Panc1 (cell line): ENCODE measurements around the gene MEF2A. TPM values are rescaled to one million over a fixed set of nuclear protein-coding genes. Genes with fewer than 3 reads are reported as not detected.

ENCODE experiments used
- ATAC-seq: fragments of 200-7000 bp; cut with Tn5 transposase; 2 replicates; pipeline ENCODE4 v1.9.1; 2020; ENCODE audit warnings: mild to moderate bottlenecking, moderate library complexity
- BruUV-seq: library from RNA; stranded (reverse); fragments of 400-500 nt; replicated peaks from 2 replicates; lab custom pipeline; 2021; lab: Mats Ljungman, UMichigan
- CTCF ChIA-PET: fragments of 300-600 bp; sonication (Branson Sonifier 250); formaldehyde crosslinking; loops from one replicate; lab custom pipeline; 2022; ENCODE audit warnings: antibody characterized with exemption; lab: Charles Lee
- POLR2A ChIA-PET: fragments of 300-600 bp; sonication (Branson Sonifier 250); formaldehyde crosslinking; loops from one replicate; lab custom pipeline; 2022; ENCODE audit warnings: antibody characterized with exemption; lab: Charles Lee
- DNase-seq: peaks from one replicate; pipeline ENCODE4 v3.0.0-alpha.2; 2010; ENCODE audit warnings: low read depth, low spot score
- H3K27ac ChIP-seq: 2 replicates; pipeline ENCODE4 v1.5.1; 2011; ENCODE audit warnings: mild to moderate bottlenecking, low read length, inconsistent platforms
- H3K27me3 ChIP-seq: fragments of 200-500 bp; sonication (Bioruptor generic); 2 replicates; pipeline ENCODE4 v1.6.0; 2014; ENCODE audit warnings: low read length, inconsistent platforms; ENCODE audit not compliant: control insufficient read depth, insufficient read depth
- H3K36me3 ChIP-seq: fragments of 200-500 bp; sonication (Bioruptor generic); 2 replicates; pipeline ENCODE4 v1.5.1; 2014; ENCODE audit warnings: inconsistent platforms, mild to moderate bottlenecking, low read length, moderate library complexity; ENCODE audit not compliant: control insufficient read depth, insufficient read depth
- H3K4me1 ChIP-seq: 2 replicates; pipeline ENCODE4 v1.5.1; 2011; ENCODE audit warnings: inconsistent platforms, mild to moderate bottlenecking, low read length, moderate library complexity; ENCODE audit not compliant: control insufficient read depth, insufficient read depth
- H3K4me3 ChIP-seq, 2 experiments: 2 replicates each; pipeline ENCODE4 v1.5.1; 2011 to 2012; ENCODE audit warnings: low read depth in 2 of 2, low read length in 2 of 2, mild to moderate bottlenecking in 2 of 2, inconsistent platforms in 1 of 2, moderate library complexity in 1 of 2
- H3K9me3 ChIP-seq: fragments of 200-500 bp; sonication (Bioruptor generic); 2 replicates; pipeline ENCODE4 v1.5.1; 2014; ENCODE audit warnings: low read depth, mild to moderate bottlenecking, inconsistent platforms, low read length, moderate library complexity; ENCODE audit not compliant: control insufficient read depth, insufficient read depth
- CTCF ChIP-seq: fragments of 450-650 bp; IDR thresholded peaks from 2 replicates; pipeline ENCODE4 v1.5.1; 2017; ENCODE audit warnings: mild to moderate bottlenecking
- POLR2AphosphoS5 ChIP-seq: IDR thresholded peaks from 2 replicates; pipeline ENCODE4 v1.6.1; 2012; ENCODE audit warnings: mild to moderate bottlenecking, low read depth, low read length, moderate library complexity
- REST ChIP-seq, 2 experiments: IDR thresholded peaks; 2 replicates each; pipeline ENCODE4 v1.6.1; 2011 to 2012; ENCODE audit warnings: low read depth in 2 of 2, control low read depth in 1 of 2, low read length in 1 of 2, mild to moderate bottlenecking in 1 of 2, moderate library complexity in 1 of 2; ENCODE audit not compliant: insufficient read depth in 1 of 2
- SIN3A ChIP-seq: IDR thresholded peaks from 2 replicates; pipeline ENCODE4 v1.6.1; 2012; ENCODE audit warnings: low read depth, mild to moderate bottlenecking, low read length, moderate library complexity, borderline replicate concordance; ENCODE audit not compliant: insufficient read depth
- TCF7L2 ChIP-seq: IDR thresholded peaks from 2 replicates; pipeline ENCODE4 v1.6.1; 2011; ENCODE audit warnings: mild to moderate bottlenecking, low read depth, low read length, inconsistent platforms
- in situ Hi-C: cut with HindIII; loops from 2 replicates; pipeline ENCODE4 v1.10.0; 2016; ENCODE audit warnings: low sequenced_read_pairs, low pct_unique_long_range_greater_than_20kb
- intact Hi-C: fragments of 100-400 bp; cut with micrococcal nuclease; formaldehyde crosslinking; loops from one replicate; pipeline ENCODE4 v1.10.0; 2022; ENCODE audit not compliant: unreplicated experiment
- total RNA-seq: library from RNA; stranded (reverse); gene quantifications from one replicate; pipeline ENCODE4 v1.2.1, GENCODE V29; 2021; ENCODE audit not compliant: unreplicated experiment

MEF2A gene
- total RNA-seq, 1 experiment from 2014 or later: 31.1 TPM

- CTCF ChIA-PET: interaction anchor here (0.6 to 1.3 kb wide), 2 partner anchors 12 to 410 kb away, joined by 3 to 7 read pairs; no protein-coding TSS in a partner anchor
- H3K4me3 ChIP-seq: no peak overlapping the region
- H3K9me3 ChIP-seq: no peaks in the 10 kb centered on the region
- no peak overlapping the region for H3K27ac ChIP-seq
- H3K4me1 ChIP-seq: no peaks in the 10 kb centered on the region
- H3K27me3 ChIP-seq: no peaks in the 10 kb centered on the region
- BruUV-seq: no TSS peak
- no peak for DNase-seq
- in situ Hi-C loops (no loop called here), intact Hi-C loops (no loop called here)
- TF ChIP-seq SIN3A (no peak), TCF7L2 (no peak), REST (IDR thresholded peaks at IDR 0.05; ENCODE audit: insufficient read depth in 1 of 2, low read depth in 2 of 2, low read length in 1 of 2) (no peak), POLR2AphosphoS5 (no peak), CTCF (no peak)
- ATAC-seq: no peak
- POLR2A ChIA-PET: interaction anchor here (0.5 kb wide), 1 partner anchor 14 kb away, joined by 4 read pairs; no protein-coding TSS in a partner anchor
- H3K36me3 ChIP-seq: peaks cover 2% of the 10 kb centered on the region
Observed at GRCh38 chr15:99716540-99717095, 150.8 kb downstream of the MEF2A start.

- no peak for DNase-seq
- H3K4me3 ChIP-seq: no peak overlapping the region
- ChIA-PET CTCF (interaction anchor here (0.6 to 1.3 kb wide), 2 partner anchors 13 to 411 kb away, joined by 3 to 7 read pairs; no protein-coding TSS in a partner anchor), POLR2A (no interaction called here)
- H3K36me3 ChIP-seq: peaks cover 2% of the 10 kb centered on the region
- H3K9me3 ChIP-seq: no peaks in the 10 kb centered on the region
- H3K4me1 ChIP-seq: no peaks in the 10 kb centered on the region
- intact Hi-C loops: no loop called here
- BruUV-seq: no TSS peak
- no peaks in the 10 kb centered on the region for H3K27me3 ChIP-seq
- no peak; the same call in 1 of the 2 replicates for ATAC-seq
- no peak for TF ChIP-seq TCF7L2
- in situ Hi-C loops: no loop called here
- H3K27ac ChIP-seq: no peak overlapping the region
Observed at GRCh38 chr15:99717161-99718009, 151.6 kb downstream of the MEF2A start.
